GDM1 (cell line): ENCODE data around the gene DSG4.
"Not testable (repeated sequence)": the region's sequence is repeated elsewhere in the genome, so short reads cannot be mapped to it uniquely, and the experiment has no call there.

Experiments
- DNase-seq: peaks from one replicate; lab custom pipeline; 2025; lab: John Stamatoyannopoulos, UW

Gene DSG4

GRCh38 chr18:31376477-31376876, at the start of gene DSG4:
DSG4 (plus strand) TSS chr18:31376777; CDS start chr18:31376912, 135 bp downstream.
- DNase-seq, result no peak

DNA sequence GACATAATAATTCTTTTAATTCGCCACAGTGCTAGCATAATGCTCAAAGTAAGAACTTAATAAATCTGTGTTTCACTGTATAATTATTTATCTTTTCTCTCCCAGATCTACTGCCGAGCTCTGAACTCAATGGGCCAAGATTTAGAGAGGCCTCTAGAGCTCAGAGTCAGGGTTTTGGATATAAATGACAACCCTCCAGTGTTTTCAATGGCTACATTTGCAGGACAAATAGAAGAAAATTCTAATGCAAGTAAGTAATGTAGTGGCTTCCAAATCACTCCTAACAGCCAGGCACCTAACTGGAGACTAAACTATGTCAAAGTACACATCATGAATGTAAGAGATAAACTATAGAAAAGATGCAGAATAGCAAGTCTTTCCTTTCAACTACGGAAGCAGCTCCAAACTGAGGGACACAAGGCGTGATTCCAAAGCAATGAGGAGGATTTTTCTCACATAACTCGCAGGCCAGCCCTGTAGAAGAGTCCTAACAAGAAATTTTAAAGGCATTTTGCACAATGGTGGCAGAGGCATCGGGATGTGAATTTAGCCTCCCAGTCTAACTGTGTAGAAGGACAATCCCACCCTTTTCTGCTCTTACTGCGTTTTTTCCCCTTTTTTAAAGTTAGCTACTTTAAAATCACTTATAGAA, 46.7 kb upstream of the DSG4 start:
- no peak for DNase-seq

GRCh38 chr18:31343454-31343853, 33.1 kb upstream of the DSG4 start:
- no peak for DNase-seq

- DNase-seq, result not testable (repeated sequence)
Observed at GRCh38 chr18:31353336-31353735, 23.2 kb upstream of the DSG4 start.

GRCh38 chr18:31354990-31355389, 21.6 kb upstream of the DSG4 start:
- no peak for DNase-seq

DNA sequence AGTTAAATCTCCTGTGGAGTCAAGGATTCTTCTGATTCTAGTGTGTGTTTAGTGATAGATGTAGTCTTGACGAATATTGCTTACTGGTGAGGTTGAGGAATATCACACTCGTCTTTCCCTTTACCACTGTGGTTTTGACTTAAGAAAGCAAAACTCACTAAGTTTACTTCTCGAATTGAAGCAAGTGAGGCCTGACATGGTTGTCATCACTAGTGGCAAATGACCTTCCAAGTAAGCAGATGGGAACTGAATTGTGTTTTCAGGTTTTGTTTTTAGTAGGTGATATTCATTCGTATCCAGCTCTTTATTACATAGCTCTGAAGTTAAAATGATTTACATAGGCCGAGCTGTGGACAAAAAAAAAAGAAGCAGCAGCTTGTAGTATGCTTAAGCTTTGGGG, 20.6 kb upstream of the DSG4 start:
- DNase-seq, result no peak

DNA sequence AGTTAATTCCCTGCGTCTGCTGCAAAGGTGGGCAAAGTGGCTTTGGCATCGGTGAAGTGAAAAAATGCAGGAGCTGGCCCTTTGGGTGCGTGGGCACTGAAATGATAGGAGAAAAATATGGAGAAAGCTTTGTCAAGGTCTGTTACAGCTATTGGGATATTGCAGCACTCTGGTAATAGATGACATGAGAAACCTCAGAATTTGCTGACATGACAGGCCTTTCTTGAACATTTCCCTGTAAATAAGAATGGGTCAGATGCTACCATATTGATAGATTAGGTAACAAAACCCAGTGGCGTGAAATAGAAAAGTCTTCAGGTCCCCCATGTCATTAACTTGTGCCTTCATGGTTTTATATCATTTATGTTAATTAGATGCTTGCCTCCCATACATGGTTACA, 12.4 kb upstream of the DSG4 start:
- no peak for DNase-seq

- no peak for DNase-seq
Observed at GRCh38 chr18:31369478-31369877, 7.1 kb upstream of the DSG4 start.

GRCh38 chr18:31371989-31372388, 4.6 kb upstream of the DSG4 start:
- no peak for DNase-seq

DNA sequence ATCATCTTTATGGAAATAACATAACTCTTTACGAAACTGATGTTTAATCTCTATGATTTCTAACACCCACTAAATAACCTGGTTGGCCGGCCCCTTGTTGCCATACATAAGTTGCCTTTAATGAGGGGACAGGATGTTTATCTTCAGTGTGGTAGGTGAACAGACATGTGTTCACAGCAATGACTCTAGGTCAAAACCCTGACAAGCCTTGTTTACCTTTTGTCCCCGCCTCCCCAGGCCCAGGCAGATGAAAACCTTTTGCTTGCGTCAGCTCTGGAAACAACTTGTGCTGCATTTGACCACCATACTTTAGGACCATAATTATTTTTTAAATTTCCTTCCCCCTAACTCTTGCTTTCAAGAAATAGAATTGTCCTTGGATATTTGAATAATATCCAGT, 2.9 kb upstream of the DSG4 start:
- DNase-seq, result no peak

GRCh38 chr18:31380912-31381311, 4.3 kb downstream of the DSG4 start:
- no peak for DNase-seq

DNA sequence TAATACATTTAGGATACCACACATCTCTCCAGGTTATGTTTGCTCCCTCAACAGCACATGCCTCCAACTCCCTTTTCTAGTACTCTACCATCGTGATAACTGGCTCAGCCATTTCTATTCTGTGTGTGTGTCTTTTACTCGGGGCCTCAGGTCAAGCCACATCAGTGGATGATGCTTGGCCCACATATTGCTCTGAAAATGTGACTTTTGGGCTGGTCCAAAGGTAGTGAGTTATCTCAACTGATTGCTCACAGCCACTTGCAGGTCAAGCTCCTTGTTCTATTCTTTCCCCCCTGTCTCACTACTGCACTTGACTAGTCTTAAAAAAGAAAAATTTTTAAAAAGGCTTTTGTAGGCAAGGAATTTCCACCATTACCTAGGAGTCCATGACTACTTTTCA, 5.5 kb downstream of the DSG4 start:
- DNase-seq, result no peak

DNA sequence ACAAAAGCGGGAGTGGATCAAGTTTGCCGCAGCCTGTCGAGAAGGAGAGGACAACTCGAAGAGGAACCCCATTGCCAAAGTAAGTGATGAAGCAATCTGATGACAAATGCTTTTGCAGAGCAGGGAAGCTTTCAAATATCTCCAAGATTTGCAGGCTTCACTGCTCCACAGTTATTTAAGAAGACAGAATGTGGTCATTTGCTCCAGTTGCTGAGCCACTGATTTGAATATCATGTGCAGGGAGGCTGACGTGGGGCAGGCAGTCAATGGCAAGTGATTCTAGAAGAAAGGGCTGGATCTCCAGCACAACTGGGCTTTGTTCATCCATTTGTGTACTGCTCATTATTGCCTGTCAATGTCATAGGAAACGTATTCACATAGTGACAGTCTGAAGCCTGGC, 10.2 kb downstream of the DSG4 start:
- no peak for DNase-seq

DNA sequence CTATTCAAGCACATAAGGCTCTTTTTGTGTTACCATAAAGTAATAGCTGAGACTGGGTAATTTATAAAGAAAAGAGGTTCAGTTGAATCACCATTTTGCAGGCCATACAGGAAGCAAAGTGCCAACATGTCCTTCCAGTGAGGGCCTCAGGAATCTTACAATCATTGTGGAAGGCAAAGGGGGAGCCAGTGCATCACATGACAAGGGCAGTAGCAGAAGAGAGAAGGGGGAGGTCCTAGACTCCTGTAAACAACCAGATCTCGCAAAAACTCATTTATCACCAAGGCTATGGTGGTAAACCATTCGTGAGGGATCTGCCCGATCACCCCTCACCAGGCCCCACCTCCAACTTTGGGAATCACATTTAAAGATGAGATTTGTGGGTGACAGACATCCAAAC, 16.7 kb downstream of the DSG4 start:
- DNase-seq, result no peak

GRCh38 chr18:31396796-31397612, 20.4 kb downstream of the DSG4 start:
- no peak for DNase-seq

DNA sequence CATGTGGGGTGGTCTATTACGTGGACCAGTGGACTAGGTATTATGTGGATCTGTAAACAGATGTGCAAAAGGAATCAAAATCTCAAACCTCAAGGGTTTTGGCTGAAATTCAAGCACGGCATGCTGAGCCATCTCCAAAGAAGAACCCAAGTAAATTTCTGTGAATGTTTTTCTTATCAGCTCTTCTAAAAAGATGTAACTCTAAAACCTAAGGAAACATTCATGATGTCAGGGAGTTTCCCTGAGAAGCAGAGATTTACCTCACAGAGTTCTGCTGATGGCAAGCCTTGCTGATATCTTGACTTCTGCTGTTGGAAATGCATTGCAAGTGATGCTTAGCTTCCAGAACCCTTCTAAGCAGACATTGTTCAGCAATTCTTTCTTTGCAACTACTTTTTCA, 21.6 kb downstream of the DSG4 start:
- DNase-seq, result no peak

- DNase-seq, result no peak
Observed at GRCh38 chr18:31399306-31400032, 22.9 kb downstream of the DSG4 start.

DNA sequence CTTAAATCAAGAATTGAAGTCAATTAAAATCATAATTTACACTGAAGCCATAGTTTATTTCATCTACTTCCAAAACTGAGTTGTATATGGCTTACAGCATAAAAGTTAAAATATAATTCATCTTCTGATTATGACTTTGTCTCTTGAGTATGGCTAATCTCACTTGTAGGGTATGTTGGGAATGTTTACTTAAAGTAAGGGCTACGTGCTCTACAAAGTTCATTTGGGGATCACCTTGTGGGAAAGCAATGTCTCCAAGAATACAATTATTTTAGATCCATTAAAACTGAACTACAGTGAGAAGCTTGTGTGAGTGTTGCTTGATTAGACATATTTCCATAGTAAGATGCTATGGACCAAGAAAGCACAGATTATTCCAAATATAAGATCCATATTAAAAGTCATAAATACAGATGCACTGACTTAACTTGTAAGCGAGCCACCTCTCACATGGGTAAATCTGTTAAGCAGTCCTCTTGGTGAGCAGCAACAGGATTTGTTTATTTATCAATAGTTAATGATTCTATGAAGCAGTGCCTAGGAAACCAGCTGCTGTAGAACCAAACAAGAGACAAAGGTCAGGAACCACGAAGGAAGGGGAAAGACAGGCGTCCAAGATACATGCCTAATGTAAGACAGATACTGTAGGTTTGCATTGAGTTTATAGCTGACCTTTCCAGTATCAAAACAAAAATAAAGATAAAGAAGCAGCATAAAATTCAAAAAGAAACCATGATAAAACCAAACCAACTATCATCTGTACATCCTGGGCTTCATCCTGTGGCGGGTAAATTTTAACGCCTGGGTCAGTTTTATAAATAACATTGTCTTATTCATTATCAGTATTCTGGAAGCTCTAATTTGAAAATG, 24.8 kb downstream of the DSG4 start:
- DNase-seq, result no peak

DNA sequence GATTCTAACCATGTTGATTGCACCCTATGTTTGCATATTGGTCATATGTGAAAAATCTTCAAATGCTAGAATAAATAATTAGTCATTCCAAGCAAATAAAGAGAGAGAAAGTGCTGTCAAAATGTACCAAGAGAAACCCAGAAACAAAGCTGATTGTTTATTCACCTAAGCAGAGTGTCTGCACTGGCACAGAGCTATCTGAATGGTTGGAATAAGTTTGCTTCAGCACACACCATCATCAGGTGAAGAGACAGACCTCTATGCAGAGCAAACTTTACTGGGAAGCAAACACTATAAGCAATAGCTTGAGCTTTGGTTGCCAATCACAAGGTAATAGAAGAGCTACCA, 25.4 kb downstream of the DSG4 start:
- DNase-seq, result no peak

GRCh38 chr18:31403409-31403808, 26.8 kb downstream of the DSG4 start:
- DNase-seq, result no peak

DNA sequence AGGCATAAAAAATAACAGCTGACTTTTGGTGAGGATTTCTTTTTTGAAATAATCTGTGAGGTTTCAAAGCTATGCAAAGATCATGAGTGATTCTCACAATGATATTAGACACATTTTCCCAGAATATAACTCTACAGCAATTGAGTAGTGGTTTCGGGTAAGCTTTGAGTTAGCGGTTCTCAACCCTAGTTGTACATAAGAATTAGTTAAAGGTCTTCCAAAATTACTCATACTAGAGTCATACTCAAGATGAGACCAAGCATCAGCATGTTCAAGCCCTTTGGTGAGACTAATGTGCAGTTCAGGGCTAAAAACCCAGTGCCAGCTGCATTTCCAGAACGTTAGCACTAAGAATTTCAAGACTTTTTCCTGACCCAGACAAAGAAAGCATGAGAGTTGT, 31.1 kb downstream of the DSG4 start:
- no peak for DNase-seq

GRCh38 chr18:31409276-31409675, 32.7 kb downstream of the DSG4 start:
- DNase-seq, result no peak
